Measurements from ENCODE around the gene SF3B6. TPM values are rescaled to one million over a fixed set of nuclear protein-coding genes. Genes with fewer than 3 reads are reported as not detected.

The SF3B6 gene
- total RNA-seq, 1 experiment from 2014 or later: 184 TPM

GRCh38 chr2:24104906-24105305 is 28.8 kb upstream of the SF3B6 start:
- Mint-ChIP-seq H3K27ac (ENCODE audit: unreplicated experiment) (no peak overlapping the region), H3K4me1 (ENCODE audit: low read depth, unreplicated experiment) (peaks cover 6% of the 10 kb centered on the region), H3K4me3 (ENCODE audit: unreplicated experiment) (no peak overlapping the region), H3K27me3 (ENCODE audit: insufficient read depth, unreplicated experiment) (no peaks in the 10 kb centered on the region), H3K36me3 (ENCODE audit: insufficient read depth, unreplicated experiment) (no peaks in the 10 kb centered on the region), H3K9me3 (ENCODE audit: unreplicated experiment) (peaks cover 25% of the 10 kb centered on the region)
- ChIA-PET POLR2A (no interaction called here), CTCF (no interaction called here)
- Histone ChIP-seq H3K27me3 (replicated peaks; ENCODE audit: control insufficient read depth, insufficient read depth, low read length) (no peaks in the 10 kb centered on the region), H3K9me3 (0 out of 2 replicates have a peak, but pooled peaks cover 5% of the 10 kb centered on the region), H3K4me1 (0 out of 2 replicates have a peak, but pooled peaks cover 3% of the 10 kb centered on the region), H3K4me3 (ENCODE audit: low read depth, low read length) (no peak overlapping the region), H3K36me3 (ENCODE audit: control insufficient read depth, insufficient read depth, low read length) (no peaks in the 10 kb centered on the region)
- no TSS peak for BruUV-seq (replicated peaks)
- DNase-seq: no peak
- TF ChIP-seq CTCF (IDR thresholded peaks at IDR 0.05; ENCODE audit: insufficient read depth in 1 of 2, low read depth in 1 of 2, low read length in 1 of 2, severe bottlenecking in 1 of 2, unreplicated experiment in 1 of 2): no peak
- intact Hi-C loops (cut with micrococcal nuclease; ENCODE audit: unreplicated experiment): no loop called here

- no TSS peak for BruUV-seq (replicated peaks)
- Mint-ChIP-seq H3K4me1 (ENCODE audit: low read depth, unreplicated experiment) (peaks cover 6% of the 10 kb centered on the region), H3K27me3 (ENCODE audit: insufficient read depth, unreplicated experiment) (no peaks in the 10 kb centered on the region), H3K36me3 (ENCODE audit: insufficient read depth, unreplicated experiment) (no peaks in the 10 kb centered on the region), H3K27ac (ENCODE audit: unreplicated experiment) (no peak overlapping the region), H3K4me3 (ENCODE audit: unreplicated experiment) (no peak overlapping the region), H3K9me3 (ENCODE audit: unreplicated experiment) (peaks cover 23% of the 10 kb centered on the region)
- Histone ChIP-seq H3K27me3 (replicated peaks; ENCODE audit: control insufficient read depth, insufficient read depth, low read length) (no peaks in the 10 kb centered on the region), H3K9me3 (0 out of 2 replicates have a peak, but pooled peaks cover 5% of the 10 kb centered on the region), H3K4me3 (ENCODE audit: low read depth, low read length) (no peak overlapping the region), H3K36me3 (ENCODE audit: control insufficient read depth, insufficient read depth, low read length) (no peaks in the 10 kb centered on the region), H3K4me1 (0 out of 2 replicates have a peak, but pooled peaks cover 3% of the 10 kb centered on the region)
- no peak for DNase-seq
- no peak for TF ChIP-seq CTCF (IDR thresholded peaks at IDR 0.05; ENCODE audit: insufficient read depth in 1 of 2, low read depth in 1 of 2, low read length in 1 of 2, severe bottlenecking in 1 of 2, unreplicated experiment in 1 of 2)
- ChIA-PET CTCF (no interaction called here), POLR2A (no interaction called here)
- intact Hi-C loops (cut with micrococcal nuclease; ENCODE audit: unreplicated experiment): no loop called here
Measured at GRCh38 chr2:24104110-24104650, 28.1 kb upstream of the SF3B6 start.

GRCh38 chr2:24102677-24103076 is 26.6 kb upstream of the SF3B6 start:
- TF ChIP-seq CTCF (IDR thresholded peaks at IDR 0.05; ENCODE audit: insufficient read depth in 1 of 2, low read depth in 1 of 2, low read length in 1 of 2, severe bottlenecking in 1 of 2, unreplicated experiment in 1 of 2): no peak

More at GRCh38 chr2:24102677-24103076, 26.6 kb upstream of the SF3B6 start:
- H3K27me3 Mint-ChIP-seq (ENCODE audit: insufficient read depth, unreplicated experiment): peaks cover 3% of the 10 kb centered on the region
- H3K36me3 Mint-ChIP-seq (ENCODE audit: insufficient read depth, unreplicated experiment): no peaks in the 10 kb centered on the region
- Histone ChIP-seq H3K4me3 (ENCODE audit: low read depth, low read length) (no peak overlapping the region), H3K4me1 (no peaks in the 10 kb centered on the region), H3K27me3 (replicated peaks; ENCODE audit: control insufficient read depth, insufficient read depth, low read length) (no peaks in the 10 kb centered on the region), H3K9me3 (no peaks in the 10 kb centered on the region), H3K36me3 (ENCODE audit: control insufficient read depth, insufficient read depth, low read length) (no peaks in the 10 kb centered on the region)
- ChIA-PET POLR2A (no interaction called here), CTCF (no interaction called here)
- intact Hi-C loops (cut with micrococcal nuclease; ENCODE audit: unreplicated experiment): no loop called here
- peaks cover 12% of the 10 kb centered on the region for H3K9me3 Mint-ChIP-seq (ENCODE audit: unreplicated experiment)
- no peak overlapping the region for H3K4me3 Mint-ChIP-seq (ENCODE audit: unreplicated experiment)
- DNase-seq: no peak
- peaks cover 6% of the 10 kb centered on the region for H3K4me1 Mint-ChIP-seq (ENCODE audit: low read depth, unreplicated experiment)
- H3K27ac Mint-ChIP-seq (ENCODE audit: unreplicated experiment): no peak overlapping the region
- no TSS peak for BruUV-seq (replicated peaks)
